ENCODE measurements around the gene BANP.

DNA sequence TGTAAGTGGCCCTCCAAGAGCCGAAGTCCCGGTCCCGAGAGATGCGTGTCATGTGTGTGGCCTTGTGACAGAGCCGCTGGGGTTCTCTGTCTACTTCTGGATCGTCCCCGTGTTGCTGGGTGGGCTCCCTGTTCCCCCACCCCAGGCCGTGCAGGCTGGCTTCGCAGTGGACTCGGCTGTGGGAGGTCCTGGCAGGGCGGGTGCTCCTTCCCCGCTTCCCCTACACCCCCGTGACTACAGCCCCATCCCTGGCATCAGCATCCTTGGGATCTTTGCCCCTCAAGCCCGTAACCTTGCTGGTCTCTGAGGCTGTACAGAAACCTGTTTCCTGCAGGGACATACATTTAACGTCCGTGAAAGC, 136.3 kb downstream of the BANP start:
- TF ChIP-seq POLR2AphosphoS5 (IDR thresholded peaks at IDR 0.05; ENCODE audit: low read depth, low read length) = no peak
- TF ChIP-seq CTCF (IDR thresholded peaks at IDR 0.05) = no peak
- TF ChIP-seq TCF7L2 (IDR thresholded peaks at IDR 0.05; ENCODE audit: low read depth, low read length) = no peak
- TF ChIP-seq REST (IDR thresholded peaks at IDR 0.05; ENCODE audit: insufficient read depth in 1 of 2, low read depth in 2 of 2, low read length in 1 of 2) = no peak
